Suprapubic skin (tissue), 4 donors: Measurements from ENCODE around the gene AMIGO3. TPM values are rescaled to one million over a fixed set of nuclear protein-coding genes. Genes with fewer than 3 reads are reported as not detected.

Source experiments
- DNase-seq, 2 donors: peaks; one replicate each; pipeline ENCODE4 v3.0.0-alpha.2; 2019; ENCODE audit warnings: low spot score in 2 of 2
- H3K27ac ChIP-seq: fragments of 200-600 bp; sonication (generic); one replicate; pipeline ENCODE4 v1.5.1; 2019
- H3K27me3 ChIP-seq: fragments of 200-600 bp; sonication (generic); one replicate; pipeline ENCODE4 v1.5.1; 2019
- H3K36me3 ChIP-seq: fragments of 200-600 bp; sonication (generic); one replicate; pipeline ENCODE4 v1.5.1; 2019
- H3K4me1 ChIP-seq: fragments of 200-600 bp; sonication (generic); one replicate; pipeline ENCODE4 v1.5.1; 2019
- H3K4me3 ChIP-seq: fragments of 200-600 bp; sonication (generic); one replicate; pipeline ENCODE4 v1.5.1; 2019; ENCODE audit warnings: mild to moderate bottlenecking
- H3K9me3 ChIP-seq: fragments of 200-600 bp; sonication (generic); one replicate; pipeline ENCODE4 v1.5.1; 2019
- CTCF ChIP-seq, 2 donors: fragments of 200-600 bp in 1 of 2; fragments of 450-650 bp in 1 of 2; sonication (generic) in 1 of 2; IDR thresholded peaks; one replicate each; pipeline ENCODE4 v1.5.1; 2016 to 2019; ENCODE audit warnings: antibody characterized with exemption in 2 of 2, mild to moderate bottlenecking in 1 of 2, moderate library complexity in 1 of 2
- EP300 ChIP-seq: sonication (generic); formaldehyde crosslinking; IDR thresholded peaks from one replicate; pipeline ENCODE4 v1.6.1; 2017; ENCODE audit warnings: antibody characterized with exemption
- POLR2A ChIP-seq, 2 donors: fragments of 450-650 bp; IDR thresholded peaks; one replicate each; pipeline ENCODE4 v1.6.1; 2017; ENCODE audit warnings: antibody characterized with exemption in 2 of 2, mild to moderate bottlenecking in 2 of 2, moderate library complexity in 2 of 2
- POLR2AphosphoS5 ChIP-seq, 3 donors: sonication (generic); formaldehyde crosslinking; IDR thresholded peaks; one replicate each; pipeline ENCODE4 v1.6.1; 2017; ENCODE audit warnings: antibody characterized with exemption in 3 of 3
- WGBS: methylation state at CpG from one replicate; pipeline ENCODE4 v1.1.5; 2018; 5-methylcytosine and 5-hydroxymethylcytosine counted together
- total RNA-seq, 4 donors: library from RNA; depleted of rRNA; stranded (reverse); fragments of >200 nt; gene quantifications; one replicate each; pipeline ENCODE4 v1.1.0, GENCODE V29; 2016

AMIGO3 gene
- total RNA-seq, 4 donors from 2014 or later: 1.6 to 3.8 (median 2.5) TPM

- WGBS: 50% methylated on average over 1 of the region's 3 CpGs
- no peak for DNase-seq
- Histone ChIP-seq H3K27ac (no peak overlapping the region), H3K4me3 (no peak overlapping the region), H3K9me3 (no peaks in the 10 kb centered on the region), H3K27me3 (no peaks in the 10 kb centered on the region), H3K36me3 (no peaks in the 10 kb centered on the region), H3K4me1 (peaks cover 9% of the 10 kb centered on the region)
- TF ChIP-seq POLR2A (IDR thresholded peaks at IDR 0.05): no peak
- TF ChIP-seq POLR2AphosphoS5 (IDR thresholded peaks at IDR 0.05): no peak
- TF ChIP-seq EP300: no peak
- no peak for TF ChIP-seq CTCF (IDR thresholded peaks at IDR 0.05)
Measured at GRCh38 chr3:49669352-49669751, 50.1 kb downstream of the AMIGO3 start.

- Histone ChIP-seq H3K27ac (no peak overlapping the region), H3K9me3 (no peaks in the 10 kb centered on the region), H3K27me3 (no peaks in the 10 kb centered on the region), H3K4me1 (peaks cover 7% of the 10 kb centered on the region), H3K36me3 (no peaks in the 10 kb centered on the region), H3K4me3 (no peak overlapping the region)
- no peak for DNase-seq
- TF ChIP-seq EP300: no peak
- no peak for TF ChIP-seq POLR2AphosphoS5 (IDR thresholded peaks at IDR 0.05)
- TF ChIP-seq CTCF (IDR thresholded peaks at IDR 0.05): no peak
- TF ChIP-seq POLR2A (IDR thresholded peaks at IDR 0.05): no peak
- 44% methylated on average over 5 of the region's 5 CpGs for WGBS
Measured at GRCh38 chr3:49668861-49669260, 50.6 kb downstream of the AMIGO3 start.

GRCh38 chr3:49668414-49668797 lies 51.1 kb downstream of the AMIGO3 start:
- TF ChIP-seq CTCF (IDR thresholded peaks at IDR 0.05) (no peak), POLR2A (IDR thresholded peaks at IDR 0.05) (no peak), POLR2AphosphoS5 (IDR thresholded peaks at IDR 0.05) (no peak), EP300 (no peak)
- Histone ChIP-seq H3K4me3 (no peak overlapping the region), H3K9me3 (no peaks in the 10 kb centered on the region), H3K4me1 (peaks cover 4% of the 10 kb centered on the region), H3K27ac (no peak overlapping the region), H3K27me3 (no peaks in the 10 kb centered on the region), H3K36me3 (no peaks in the 10 kb centered on the region)
- DNase-seq: no peak
- WGBS: 20% methylated on average over 5 of the region's 5 CpGs

- no peak for TF ChIP-seq POLR2A (IDR thresholded peaks at IDR 0.05)
- TF ChIP-seq EP300: no peak
- no peak for TF ChIP-seq CTCF (IDR thresholded peaks at IDR 0.05)
- TF ChIP-seq POLR2AphosphoS5 (IDR thresholded peaks at IDR 0.05): no peak
- no peaks in the 10 kb centered on the region for H3K4me1 ChIP-seq
- no peaks in the 10 kb centered on the region for H3K9me3 ChIP-seq
- no peaks in the 10 kb centered on the region for H3K36me3 ChIP-seq
- WGBS: 82% methylated on average over 23 of the region's 25 CpGs
- DNase-seq: no peak
- H3K27ac ChIP-seq: no peak overlapping the region
- H3K27me3 ChIP-seq: no peaks in the 10 kb centered on the region
- no peak overlapping the region for H3K4me3 ChIP-seq
Measured at GRCh38 chr3:49667701-49668413, 51.6 kb downstream of the AMIGO3 start.

Other genes starting within 250 kb of the AMIGO3 start
- gene DAG1, start 249.4 kb downstream of the AMIGO3 start, total RNA-seq: 100 to 1,000 TPM in 1 of 4 donors, 10 to 100 TPM in 3; 42.1 to 102 (median 76.6) TPM
- under 1 TPM; 0.04 to 0.59 (median 0.15) TPM for gene BSN, start 165.2 kb downstream of the AMIGO3 start, total RNA-seq
- 100 to 1,000 TPM in 1 of 4 donors, 10 to 100 TPM in 3; 81.8 to 103 (median 91.2) TPM for gene APEH, start 45.3 kb downstream of the AMIGO3 start, total RNA-seq
- gene MST1, start 30.2 kb downstream of the AMIGO3 start, total RNA-seq: 10 to 100 TPM; 16.7 to 83.4 (median 21.9) TPM
- 10 to 100 TPM; 23.6 to 88.3 (median 33.9) TPM for gene RNF123, start 30.1 kb downstream of the AMIGO3 start, total RNA-seq
- 10 to 100 TPM; 14.0 to 25.0 (median 17.3) TPM for gene GMPPB, start 4.3 kb upstream of the AMIGO3 start, total RNA-seq
- 10 to 100 TPM; 39.5 to 57.3 (median 53.2) TPM for gene IP6K1, start 66.9 kb upstream of the AMIGO3 start, total RNA-seq
- under 1 TPM in 2 of 4 donors, not detected in 2; 0.45 to 0.89 TPM for gene CDHR4, start 80.2 kb upstream of the AMIGO3 start, total RNA-seq
- 10 to 100 TPM; 30.9 to 48.1 (median 36.2) TPM for gene INKA1, start 83.6 kb upstream of the AMIGO3 start, total RNA-seq
- gene UBA7, start 94.3 kb upstream of the AMIGO3 start, total RNA-seq: 10 to 100 TPM; 15.3 to 54.4 (median 31.2) TPM
- gene TRAIP, start 136.9 kb upstream of the AMIGO3 start, total RNA-seq: 1 to 10 TPM; 3.4 to 8.4 (median 4.7) TPM
- 1 to 10 TPM in 1 of 4 donors, not detected in 3; 2.0 TPM for gene CAMKV, start 150.2 kb upstream of the AMIGO3 start, total RNA-seq
- gene MST1R, start 184.2 kb upstream of the AMIGO3 start, total RNA-seq: 100 to 1,000 TPM in 1 of 4 donors, 10 to 100 TPM in 3; 37.7 to 129 (median 53.8) TPM
- gene MON1A, start 210.1 kb upstream of the AMIGO3 start, total RNA-seq: 10 to 100 TPM in 3 of 4 donors, 1 to 10 TPM in 1; 6.2 to 15.6 (median 11.9) TPM
- gene RBM6, start 220.5 kb upstream of the AMIGO3 start, total RNA-seq: 100 to 1,000 TPM in 2 of 4 donors, 10 to 100 TPM in 2; 73.5 to 222 (median 89.5) TPM